Muscle layer of duodenum (tissue), 2 donors: ENCODE measurements around the gene ZBTB38.

Source experiments
- H3K27ac ChIP-seq: one replicate; pipeline ENCODE4 v1.7.0; 2013; ENCODE audit warnings: mild to moderate bottlenecking, low read length
- H3K27me3 ChIP-seq: one replicate; pipeline ENCODE4 v1.7.0; 2013; ENCODE audit warnings: low read depth, mild to moderate bottlenecking, control low read depth, low read length
- H3K36me3 ChIP-seq, 2 donors: one replicate each; pipeline ENCODE4 v1.7.0; 2013; ENCODE audit warnings: low read length in 2 of 2, control low read depth in 1 of 2, mild to moderate bottlenecking in 1 of 2; ENCODE audit not compliant: insufficient read depth in 2 of 2, control insufficient read depth in 1 of 2
- H3K4me1 ChIP-seq, 2 donors: one replicate each; pipeline ENCODE4 v1.7.0; 2013; ENCODE audit warnings: low read length in 2 of 2, mild to moderate bottlenecking in 2 of 2, control low read depth in 1 of 2, moderate library complexity in 1 of 2; ENCODE audit not compliant: insufficient read depth in 2 of 2, control insufficient read depth in 1 of 2
- H3K4me3 ChIP-seq, 2 donors: one replicate each; pipeline ENCODE4 v1.7.0; 2013; ENCODE audit warnings: low read length in 2 of 2, low read depth in 1 of 2, mild to moderate bottlenecking in 1 of 2
- H3K9me3 ChIP-seq, 2 donors: one replicate each; pipeline ENCODE4 v1.7.0; 2013; ENCODE audit warnings: low read length in 2 of 2, control low read depth in 1 of 2, mild to moderate bottlenecking in 1 of 2; ENCODE audit not compliant: control insufficient read depth in 1 of 2
- donor health status: healthy.

ZBTB38 gene

GRCh38 chr3:141415953-141416352 lies 47.6 kb downstream of the ZBTB38 start:
- peaks cover 43 to 56% of the 10 kb centered on the region in 2 donors for H3K4me1 ChIP-seq
- peak overlapping the region; percentile 32 for H3K27ac ChIP-seq
- H3K27me3 ChIP-seq = no peaks in the 10 kb centered on the region
- H3K4me3 ChIP-seq = no peak overlapping the region
- no peaks in the 10 kb centered on the region for H3K9me3 ChIP-seq
- peaks cover 16 to 54% of the 10 kb centered on the region in 2 donors for H3K36me3 ChIP-seq
